GM12872 (cell line): ENCODE measurements around the gene CLDN1.

Experiments
- CTCF ChIP-seq: IDR thresholded peaks from 3 replicates; pipeline ENCODE4 v1.5.1; 2011; ENCODE audit warnings: low read depth, mild to moderate bottlenecking, low read length, moderate library complexity; ENCODE audit not compliant: insufficient read depth

The CLDN1 gene

GRCh38 chr3:190361791-190362190 lies 39.5 kb upstream of the CLDN1 start:
- TF ChIP-seq CTCF = no peak

GRCh38 chr3:190360228-190360627 lies 38.0 kb upstream of the CLDN1 start:
- TF ChIP-seq CTCF = no peak

- no peak for TF ChIP-seq CTCF
These were observed 37.6 kb upstream of the CLDN1 start for GRCh38 chr3:190359813-190360212.

GRCh38 chr3:190357468-190357867 lies 35.2 kb upstream of the CLDN1 start:
- TF ChIP-seq CTCF = no peak

GRCh38 chr3:190356246-190356645 lies 34.0 kb upstream of the CLDN1 start:
- TF ChIP-seq CTCF = no peak

GRCh38 chr3:190352861-190353457 lies 30.7 kb upstream of the CLDN1 start:
- no peak for TF ChIP-seq CTCF

- TF ChIP-seq CTCF = no peak
These were observed 24.3 kb upstream of the CLDN1 start for GRCh38 chr3:190346541-190346940.

GRCh38 chr3:190345878-190346277 lies 23.6 kb upstream of the CLDN1 start:
- TF ChIP-seq CTCF = no peak
